ENCODE results near the gene MYL3.

Gene MYL3

DNA sequence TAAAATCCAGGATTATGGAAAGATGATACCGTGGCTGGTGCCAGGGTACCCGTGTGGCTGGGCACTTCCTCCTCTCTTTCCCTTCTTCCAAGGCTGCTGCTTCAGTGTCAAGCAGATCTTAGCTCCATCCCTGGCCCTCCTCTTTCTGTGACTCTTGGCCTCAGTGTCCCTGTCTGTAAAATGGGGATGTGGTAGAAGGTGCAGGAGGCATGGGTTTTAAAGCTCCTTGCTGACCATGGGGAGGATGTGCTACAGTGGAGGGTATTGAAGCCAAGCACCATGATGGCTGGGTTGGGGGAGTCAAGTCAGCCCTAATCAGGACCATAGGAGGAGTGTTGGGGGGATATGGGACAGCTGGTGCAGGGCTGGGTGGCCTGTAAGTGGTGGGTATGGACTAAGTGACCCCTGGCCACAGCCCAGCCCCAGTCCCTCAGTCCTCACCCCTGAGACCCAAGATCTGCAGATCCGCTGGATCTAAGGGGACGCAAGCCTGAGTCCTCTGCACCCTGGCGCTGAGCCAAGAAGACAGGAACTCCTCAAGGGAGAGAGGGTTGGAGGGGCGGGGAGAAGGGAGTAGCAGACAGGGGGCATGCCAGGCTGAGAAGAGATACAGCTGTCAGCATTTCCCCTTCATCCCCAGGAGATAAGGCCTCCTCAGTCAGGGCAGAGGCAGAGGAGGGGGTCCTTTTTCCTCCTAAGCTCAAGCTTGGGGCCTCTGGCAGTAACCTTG lies 26.3 kb upstream of the MYL3 start:
- FAIRE-seq (no peak), DNase-seq (ENCODE audit: insufficient read length, low spot score) (no peak)

GRCh38 chr3:46888705-46889104 lies 25.5 kb upstream of the MYL3 start:
- no peak for TF ChIP-seq CTCF (IDR thresholded peaks at IDR 0.05; ENCODE audit: insufficient read depth, missing control alignments)
- no peak for FAIRE-seq

More for the DNA sequence above, 26.3 kb upstream of the MYL3 start:
- TF ChIP-seq CTCF (IDR thresholded peaks at IDR 0.05; ENCODE audit: insufficient read depth, missing control alignments) = no peak

DNA sequence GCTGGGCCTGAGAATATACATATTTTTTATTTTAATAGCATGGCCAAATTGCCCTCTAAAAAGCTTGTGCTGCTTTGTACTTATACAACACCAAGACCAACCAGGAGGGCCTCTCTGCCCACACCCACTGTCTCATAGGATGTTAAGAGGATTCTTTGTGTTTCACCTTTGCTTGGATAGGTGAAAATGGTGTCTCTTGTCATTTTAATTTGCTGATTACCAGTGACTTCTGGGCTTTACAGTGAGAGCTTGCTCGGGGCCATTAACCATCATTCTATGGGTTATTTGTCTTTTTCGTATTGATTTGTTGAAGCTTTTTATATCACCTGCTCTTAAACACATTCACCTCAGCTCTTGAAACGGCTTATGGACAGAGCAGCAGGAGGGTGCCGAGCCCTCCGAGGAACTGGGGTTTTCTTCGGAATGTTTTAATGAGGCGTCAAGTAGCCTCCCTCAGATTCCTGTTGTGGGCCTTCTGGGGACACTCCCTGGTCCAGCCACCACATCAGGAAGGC lies 24.8 kb upstream of the MYL3 start:
- DNase-seq (ENCODE audit: insufficient read length, low spot score) = no peak
- FAIRE-seq = no peak
- TF ChIP-seq CTCF (IDR thresholded peaks at IDR 0.05; ENCODE audit: insufficient read depth, missing control alignments) = no peak

More at GRCh38 chr3:46888705-46889104, 25.5 kb upstream of the MYL3 start:
- no peak for DNase-seq (ENCODE audit: insufficient read length, low spot score)

- no peak for DNase-seq (ENCODE audit: insufficient read length, low spot score)
- TF ChIP-seq CTCF (IDR thresholded peaks at IDR 0.05; ENCODE audit: insufficient read depth, missing control alignments) = no peak
- FAIRE-seq = no peak
These were observed 22.4 kb upstream of the MYL3 start for GRCh38 chr3:46885612-46886011.

- DNase-seq (ENCODE audit: insufficient read length, low spot score) (no peak), FAIRE-seq (no peak)
- TF ChIP-seq CTCF (IDR thresholded peaks at IDR 0.05; ENCODE audit: insufficient read depth, missing control alignments) = no peak
These were observed 21.7 kb upstream of the MYL3 start for GRCh38 chr3:46884929-46885328.

DNA sequence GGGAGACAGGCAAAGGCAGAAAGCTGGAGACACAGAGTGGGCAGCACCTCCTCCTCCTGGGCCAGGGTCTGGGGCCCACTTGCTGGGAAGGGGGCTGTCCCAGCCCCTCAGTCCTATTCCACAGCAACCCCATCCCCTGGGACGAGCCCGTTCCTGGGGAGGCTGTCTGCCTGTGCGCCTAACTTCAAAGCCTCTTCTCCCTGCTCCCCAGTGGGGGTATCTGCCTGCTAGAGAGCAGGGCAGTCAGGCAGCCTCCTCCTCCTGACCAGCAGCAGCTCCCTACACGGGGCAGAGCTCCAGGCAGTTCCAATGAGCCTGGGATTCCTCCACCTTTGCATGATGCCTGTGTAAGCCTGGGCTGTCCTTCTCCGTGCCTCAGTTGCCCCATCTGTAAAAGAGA lies 21.2 kb upstream of the MYL3 start:
- FAIRE-seq (no peak), DNase-seq (ENCODE audit: insufficient read length, low spot score) (no peak)
- no peak for TF ChIP-seq CTCF (IDR thresholded peaks at IDR 0.05; ENCODE audit: insufficient read depth, missing control alignments)

DNA sequence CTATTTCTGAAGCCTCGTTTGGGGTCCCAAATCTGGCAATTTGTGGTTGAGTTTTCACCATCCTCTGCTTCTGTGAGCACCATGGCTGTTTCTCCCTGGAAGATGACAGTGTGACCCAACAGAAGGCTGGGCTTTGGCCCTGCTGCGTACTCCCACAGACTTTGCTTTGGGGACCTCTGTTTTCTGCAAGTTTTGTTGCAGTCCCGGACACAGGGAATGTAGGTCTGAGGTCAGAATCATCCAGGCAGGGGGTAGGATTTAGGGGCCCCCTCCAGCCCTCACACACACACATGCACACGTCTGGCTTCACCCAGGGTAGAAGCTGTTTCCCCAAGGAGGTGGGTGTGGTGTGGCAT lies 20.6 kb upstream of the MYL3 start:
- TF ChIP-seq CTCF (IDR thresholded peaks at IDR 0.05; ENCODE audit: insufficient read depth, missing control alignments) = no peak
- FAIRE-seq = no peak
- no peak for DNase-seq (ENCODE audit: insufficient read length, low spot score)

Measured in D721Med (cell line).